Stomach (tissue), 9 donors: ENCODE results near the gene ZNRD2. TPM values are rescaled to one million over a fixed set of nuclear protein-coding genes. Genes with fewer than 3 reads are reported as not detected.

ENCODE experiments used
- DNase-seq, 2 donors: peaks; one replicate each; pipeline versions ENCODE4 v3.0.0 to v3.0.0-alpha.2; 2013 to 2019
- H3K27ac ChIP-seq, 5 donors: fragments of 200-600 bp in 4 of 5; sonication (generic) in 4 of 5; one replicate each; pipeline ENCODE4 v1.5.1; 2013 to 2019; ENCODE audit warnings: mild to moderate bottlenecking in 1 of 5, moderate library complexity in 1 of 5
- H3K27me3 ChIP-seq, 3 donors: fragments of 200-600 bp; sonication (generic); one replicate each; pipeline ENCODE4 v1.5.1; 2017 to 2019; ENCODE audit warnings: mixed run types in 1 of 3
- H3K36me3 ChIP-seq, 4 donors: fragments of 200-600 bp; sonication (generic); 1 replicate in 3 of 4; 2 replicates in 1 of 4; pipeline ENCODE4 v1.5.1; 2016 to 2019
- H3K4me1 ChIP-seq, 4 donors: fragments of 200-600 bp; sonication (generic); one replicate each; pipeline ENCODE4 v1.5.1; 2016 to 2019
- H3K4me3 ChIP-seq, 4 donors: fragments of 200-600 bp; sonication (generic) in 3 of 4; one replicate each; pipeline ENCODE4 v1.5.1; 2016 to 2019; ENCODE audit warnings: mild to moderate bottlenecking in 1 of 4
- H3K9me3 ChIP-seq, 4 donors: fragments of 200-600 bp; sonication (generic); one replicate each; pipeline ENCODE4 v1.5.1; 2016 to 2019
- EP300 ChIP-seq: sonication (generic); formaldehyde crosslinking; IDR thresholded peaks from one replicate; pipeline ENCODE4 v1.6.1; 2017; ENCODE audit warnings: antibody characterized with exemption
- POLR2A ChIP-seq, 4 donors: fragments of 450-650 bp; IDR thresholded peaks; one replicate each; pipeline ENCODE4 v1.6.1; 2016; ENCODE audit warnings: antibody characterized with exemption in 4 of 4, control low read depth in 2 of 4, mild to moderate bottlenecking in 1 of 4, moderate library complexity in 1 of 4
- POLR2AphosphoS5 ChIP-seq, 3 donors: sonication (generic); formaldehyde crosslinking; IDR thresholded peaks; one replicate each; pipeline ENCODE4 v1.6.1; 2016; ENCODE audit warnings: antibody characterized with exemption in 3 of 3
- WGBS, 5 donors: extraction: QIAGEN DNeasy Blood & Tissue Kit in 3 of 5; methylation state at CpG; one replicate each; pipeline versions ENCODE4 v1.1.5 to v1.1.7; 2013 to 2018; 5-methylcytosine and 5-hydroxymethylcytosine counted together
- intact Hi-C: fragments of 100-400 bp; cut with DNase I; formaldehyde crosslinking; loops from one replicate; pipeline ENCODE4 v1.15.1; 2023; ENCODE audit warnings: low total_unique reads
- polyA plus RNA-seq, 3 donors: library from polyadenylated mRNA; stranded (reverse); fragments of 200-250 nt; gene quantifications; one replicate each; pipeline ENCODE4 v1.2.3, GENCODE V29; 2013
- small RNA-seq, 4 donors: library from RNA; depleted of rRNA; stranded (forward); fragments of <200 nt; gene quantifications; one replicate each; pipeline ENCODE3, GENCODE V24; 2016
- total RNA-seq, 5 donors: library from RNA; depleted of rRNA; stranded (reverse); fragments of >200 nt; gene quantifications; one replicate each; pipeline versions ENCODE4 v1.1.0 to v1.2.3, GENCODE V29; 2014 to 2016
- TF ChIP-seq, protein P1 (sequence below), 7 experiments: fragments of 450-650 bp in 4 of 7; fragments of 200-600 bp in 3 of 7; sonication (generic) in 3 of 7; IDR thresholded peaks; one replicate each; pipeline ENCODE4 v1.5.1; 2016 to 2019; ENCODE audit warnings: antibody characterized with exemption in 7 of 7, control low read depth in 2 of 7, mild to moderate bottlenecking in 1 of 7
- donor health status: healthy with polysubstance abuse.
- donor health status: Bipolar disorder and iron deficiency.
- donor health status: healthy.

Gene ZNRD2
- total and polyA plus RNA-seq, 8 donors: 17.7 to 99.1 (median 51.8) TPM

DNA sequence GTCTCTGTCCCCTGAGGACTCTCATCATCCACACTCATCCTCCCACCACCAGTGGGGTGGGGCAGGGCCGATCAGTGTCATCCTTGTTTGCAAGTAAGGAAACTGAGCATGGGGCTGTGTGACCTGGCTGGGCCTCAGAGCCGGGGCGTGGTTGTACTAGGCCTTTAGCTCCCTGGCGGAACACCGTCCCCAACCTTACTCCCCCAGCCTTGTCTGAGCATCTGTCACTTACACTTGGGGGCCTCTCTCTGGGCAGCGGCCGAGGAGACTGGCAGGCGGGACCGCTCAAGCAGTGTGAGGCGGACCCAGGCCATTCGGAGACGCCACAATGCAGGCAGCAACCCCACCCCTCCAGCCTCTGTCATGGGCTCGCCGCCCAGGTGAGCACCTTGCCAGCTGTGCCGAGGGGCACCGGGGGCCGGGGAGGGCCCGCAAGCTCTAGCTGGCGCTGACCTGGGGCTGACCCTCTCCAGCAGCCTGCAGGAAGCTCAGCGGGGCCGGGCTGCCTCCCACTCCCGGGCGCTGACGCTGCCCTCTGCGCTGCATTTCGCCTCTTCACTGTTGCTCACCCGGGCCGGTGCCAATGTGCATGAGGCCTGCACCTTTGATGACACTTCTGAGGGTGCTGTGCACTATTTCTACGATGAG lies 49.1 kb downstream of the ZNRD2 start:
- peaks cover 47 to 77% (median 74%) of the 10 kb centered on the region in 4 donors for H3K36me3 ChIP-seq
- intact Hi-C loops: no loop called here
- no peak overlapping the region for H3K4me3 ChIP-seq
- TF ChIP-seq, protein P1, sequence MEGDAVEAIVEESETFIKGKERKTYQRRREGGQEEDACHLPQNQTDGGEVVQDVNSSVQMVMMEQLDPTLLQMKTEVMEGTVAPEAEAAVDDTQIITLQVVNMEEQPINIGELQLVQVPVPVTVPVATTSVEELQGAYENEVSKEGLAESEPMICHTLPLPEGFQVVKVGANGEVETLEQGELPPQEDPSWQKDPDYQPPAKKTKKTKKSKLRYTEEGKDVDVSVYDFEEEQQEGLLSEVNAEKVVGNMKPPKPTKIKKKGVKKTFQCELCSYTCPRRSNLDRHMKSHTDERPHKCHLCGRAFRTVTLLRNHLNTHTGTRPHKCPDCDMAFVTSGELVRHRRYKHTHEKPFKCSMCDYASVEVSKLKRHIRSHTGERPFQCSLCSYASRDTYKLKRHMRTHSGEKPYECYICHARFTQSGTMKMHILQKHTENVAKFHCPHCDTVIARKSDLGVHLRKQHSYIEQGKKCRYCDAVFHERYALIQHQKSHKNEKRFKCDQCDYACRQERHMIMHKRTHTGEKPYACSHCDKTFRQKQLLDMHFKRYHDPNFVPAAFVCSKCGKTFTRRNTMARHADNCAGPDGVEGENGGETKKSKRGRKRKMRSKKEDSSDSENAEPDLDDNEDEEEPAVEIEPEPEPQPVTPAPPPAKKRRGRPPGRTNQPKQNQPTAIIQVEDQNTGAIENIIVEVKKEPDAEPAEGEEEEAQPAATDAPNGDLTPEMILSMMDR (IDR thresholded peaks at IDR 0.05): no peak
- TF ChIP-seq POLR2A (IDR thresholded peaks at IDR 0.05) (no peak), POLR2AphosphoS5 (IDR thresholded peaks at IDR 0.05) (no peak), EP300 (no peak)
- peaks cover 15 to 33% (median 20%) of the 10 kb centered on the region in 4 donors for H3K4me1 ChIP-seq
- DNase-seq: no peak
- WGBS, 5 donors: 92 to 95% (median 94%) methylated on average over 12 to 29 of the region's 29 CpGs
- no peaks in the 10 kb centered on the region for H3K9me3 ChIP-seq
- H3K27me3 ChIP-seq: no peaks in the 10 kb centered on the region
- H3K27ac ChIP-seq: no peak overlapping the region

GRCh38 chr11:65620666-65621065 lies 50.4 kb downstream of the ZNRD2 start:
- intact Hi-C loops: loop anchor here (10.0 kb wide), 1 partner anchor 84 kb away; no protein-coding TSS in a partner anchor
- Histone ChIP-seq H3K4me1 (peaks cover 15 to 34% (median 21%) of the 10 kb centered on the region in 4 donors), H3K27me3 (no peaks in the 10 kb centered on the region), H3K4me3 (no peak overlapping the region), H3K36me3 (peaks cover 59 to 89% (median 87%) of the 10 kb centered on the region in 4 donors), H3K9me3 (no peaks in the 10 kb centered on the region), H3K27ac (no peak overlapping the region)
- DNase-seq: no peak
- WGBS, 5 donors: 91 to 93% (median 92%) methylated on average over 15 to 19 of the region's 19 CpGs
- no peak for TF ChIP-seq EP300

GRCh38 chr11:65621460-65621859 lies 51.2 kb downstream of the ZNRD2 start:
- no peak overlapping the region for H3K4me3 ChIP-seq
- H3K36me3 ChIP-seq: peaks cover 61 to 97% (median 94%) of the 10 kb centered on the region in 4 donors
- peaks cover 11 to 37% (median 20%) of the 10 kb centered on the region in 4 donors for H3K4me1 ChIP-seq
- 93 to 96% (median 93%) methylated on average over 14 of the region's 14 CpGs for WGBS, 5 donors
- H3K27ac ChIP-seq: no peak overlapping the region
- H3K27me3 ChIP-seq: no peaks in the 10 kb centered on the region
- DNase-seq: no peak
- TF ChIP-seq POLR2A (IDR thresholded peaks at IDR 0.05) (no peak), POLR2AphosphoS5 (IDR thresholded peaks at IDR 0.05) (no peak), EP300 (no peak)
- TF ChIP-seq, protein P1 (IDR thresholded peaks at IDR 0.05): no peak
- intact Hi-C loops: loop anchor here (10.0 kb wide), 1 partner anchor 83 kb away; no protein-coding TSS in a partner anchor
- H3K9me3 ChIP-seq: no peaks in the 10 kb centered on the region

Small RNA genes within 50 kb of the gene (small RNA-seq; reads per million reads assigned to genes)
- gene AP001362.1: 0 reads per million in 4 donors

Other genes starting within 250 kb of the ZNRD2 start
- gene DPF2, start 236.6 kb upstream of the ZNRD2 start, total RNA-seq: 10 to 100 TPM; 14.7 to 92.8 (median 35.1) TPM
- 10 to 100 TPM; 14.9 to 22.6 (median 19.6) TPM for gene DPF2, start 236.6 kb upstream of the ZNRD2 start, polyA plus RNA-seq
- 1 to 10 TPM in 1 of 5 donors, not detected in 4; 4.5 TPM for gene TIGD3, start 215.7 kb upstream of the ZNRD2 start, total RNA-seq
- under 1 TPM in 2 of 3 donors, not detected in 1; 0.25 to 0.44 TPM for gene TIGD3, start 215.7 kb upstream of the ZNRD2 start, polyA plus RNA-seq
- gene SLC25A45, start 187.8 kb upstream of the ZNRD2 start, total RNA-seq: 100 to 1,000 TPM in 1 of 5 donors, 1 to 10 TPM in 4; 1.2 to 101 (median 2.4) TPM
- 1 to 10 TPM; 1.9 to 3.8 (median 3.1) TPM for gene SLC25A45, start 187.8 kb upstream of the ZNRD2 start, polyA plus RNA-seq
- gene FRMD8, start 183.8 kb upstream of the ZNRD2 start, total RNA-seq: 100 to 1,000 TPM in 3 of 5 donors, 10 to 100 TPM in 1, 1 to 10 TPM in 1; 9.3 to 340 (median 114) TPM
- gene FRMD8, start 183.8 kb upstream of the ZNRD2 start, polyA plus RNA-seq: 10 to 100 TPM; 11.8 to 16.3 (median 13.6) TPM
- gene NEAT1, start 147.7 kb upstream of the ZNRD2 start, total RNA-seq: 1,000 to 10,000 TPM in 2 of 5 donors, 100 to 1,000 TPM in 3; 253 to 2,124 (median 789) TPM
- gene NEAT1, start 147.7 kb upstream of the ZNRD2 start, polyA plus RNA-seq: 1,000 to 10,000 TPM in 1 of 3 donors, 100 to 1,000 TPM in 2; 131 to 1,368 (median 157) TPM
- over 10,000 TPM; 11,517 to 39,496 (median 13,707) TPM for gene MALAT1, start 71.4 kb upstream of the ZNRD2 start, total RNA-seq
- gene MALAT1, start 71.4 kb upstream of the ZNRD2 start, polyA plus RNA-seq: 100 to 1,000 TPM; 124 to 296 (median 126) TPM
- 10 to 100 TPM in 4 of 5 donors, 1 to 10 TPM in 1; 3.5 to 89.0 (median 65.2) TPM for gene SCYL1, start 45.4 kb upstream of the ZNRD2 start, total RNA-seq
- 10 to 100 TPM; 65.8 to 94.8 (median 86.1) TPM for gene SCYL1, start 45.4 kb upstream of the ZNRD2 start, polyA plus RNA-seq
- gene LTBP3, start 12.1 kb upstream of the ZNRD2 start, total RNA-seq: 100 to 1,000 TPM in 4 of 5 donors, 10 to 100 TPM in 1; 35.1 to 452 (median 117) TPM
- 10 to 100 TPM; 26.9 to 58.2 (median 28.7) TPM for gene LTBP3, start 12.1 kb upstream of the ZNRD2 start, polyA plus RNA-seq
- 10 to 100 TPM in 4 of 5 donors, 1 to 10 TPM in 1; 3.9 to 57.8 (median 48.1) TPM for gene FAM89B, start 2.1 kb downstream of the ZNRD2 start, total RNA-seq
- gene FAM89B, start 2.1 kb downstream of the ZNRD2 start, polyA plus RNA-seq: 10 to 100 TPM; 63.4 to 68.2 (median 65.1) TPM
- gene EHBP1L1, start 5.6 kb downstream of the ZNRD2 start, total RNA-seq: 100 to 1,000 TPM in 4 of 5 donors, 10 to 100 TPM in 1; 43.0 to 200 (median 126) TPM
- gene EHBP1L1, start 5.6 kb downstream of the ZNRD2 start, polyA plus RNA-seq: 10 to 100 TPM; 28.0 to 67.6 (median 49.2) TPM
- 1 to 10 TPM in 1 of 5 donors, under 1 TPM in 1, not detected in 3; 0.58 to 2.6 TPM for gene KCNK7, start 25.3 kb downstream of the ZNRD2 start, total RNA-seq
- gene KCNK7, start 25.3 kb downstream of the ZNRD2 start, polyA plus RNA-seq: 1 to 10 TPM in 2 of 3 donors, not detected in 1; 3.5 to 5.8 TPM
- gene MAP3K11, start 43.7 kb downstream of the ZNRD2 start, total RNA-seq: 100 to 1,000 TPM in 1 of 5 donors, 10 to 100 TPM in 4; 37.6 to 118 (median 63.6) TPM
- gene MAP3K11, start 43.7 kb downstream of the ZNRD2 start, polyA plus RNA-seq: 10 to 100 TPM; 31.0 to 62.9 (median 44.8) TPM
- 10 to 100 TPM in 4 of 5 donors, 1 to 10 TPM in 1; 9.7 to 76.2 (median 40.3) TPM for gene PCNX3, start 45.3 kb downstream of the ZNRD2 start, total RNA-seq
- 10 to 100 TPM in 1 of 3 donors, 1 to 10 TPM in 2; 4.6 to 11.0 (median 6.8) TPM for gene PCNX3, start 45.3 kb downstream of the ZNRD2 start, polyA plus RNA-seq
- 10 to 100 TPM; 13.2 to 47.5 (median 33.8) TPM for gene SIPA1, start 67.6 kb downstream of the ZNRD2 start, total RNA-seq
- 10 to 100 TPM; 59.9 to 80.4 (median 67.6) TPM for gene SIPA1, start 67.6 kb downstream of the ZNRD2 start, polyA plus RNA-seq
- 10 to 100 TPM; 27.4 to 68.8 (median 54.0) TPM for gene RELA, start 92.4 kb downstream of the ZNRD2 start, total RNA-seq
- 10 to 100 TPM; 37.9 to 56.8 (median 39.2) TPM for gene RELA, start 92.4 kb downstream of the ZNRD2 start, polyA plus RNA-seq
- gene KAT5, start 141.8 kb downstream of the ZNRD2 start, total RNA-seq: 10 to 100 TPM; 13.3 to 99.1 (median 58.7) TPM
- gene KAT5, start 141.8 kb downstream of the ZNRD2 start, polyA plus RNA-seq: 10 to 100 TPM; 51.5 to 76.8 (median 53.5) TPM
- 100 to 1,000 TPM in 1 of 5 donors, 10 to 100 TPM in 4; 14.1 to 171 (median 49.0) TPM for gene RNASEH2C, start 150.3 kb downstream of the ZNRD2 start, total RNA-seq
- gene RNASEH2C, start 150.3 kb downstream of the ZNRD2 start, polyA plus RNA-seq: 10 to 100 TPM; 69.2 to 86.4 (median 83.9) TPM
- 10 to 100 TPM in 4 of 5 donors, 1 to 10 TPM in 1; 7.3 to 44.9 (median 19.6) TPM for gene AP5B1, start 210.5 kb downstream of the ZNRD2 start, total RNA-seq
- 1 to 10 TPM; 3.6 to 5.1 (median 3.7) TPM for gene AP5B1, start 210.5 kb downstream of the ZNRD2 start, polyA plus RNA-seq
- gene OVOL1, start 216.6 kb downstream of the ZNRD2 start, total RNA-seq: 100 to 1,000 TPM in 1 of 5 donors, 10 to 100 TPM in 1, 1 to 10 TPM in 2, not detected in 1; 1.2 to 120 (median 9.9) TPM
- gene OVOL1, start 216.6 kb downstream of the ZNRD2 start, polyA plus RNA-seq: 1 to 10 TPM in 2 of 3 donors, under 1 TPM in 1; 0.92 to 7.8 (median 1.3) TPM